GM21825 (cell line): ENCODE results near the gene IL3.

Experiments
- ATAC-seq: cut with Tn5 transposase; IDR thresholded peaks from one replicate; pipeline ENCODE4 v1.9.1; 2021; ENCODE audit warnings: mild to moderate bottlenecking, moderate library complexity; ENCODE audit not compliant: unreplicated experiment

The IL3 gene

GRCh38 chr5:132060501-132061161 is at the start of gene IL3:
Gene IL3 (plus strand): TSS chr5:132060655. CDS start chr5:132060707, 52 bp downstream.
- ATAC-seq, result no peak

- no peak for ATAC-seq
Measured at GRCh38 chr5:132010989-132011621, 49.4 kb upstream of the IL3 start.

- ATAC-seq, result no peak
Measured at GRCh38 chr5:132011622-132012343, 48.7 kb upstream of the IL3 start, which contains the start of gene ACSL6. Gene ACSL6 (minus strand): TSS chr5:132011658. CDS start chr5:132011553, 105 bp downstream.

- no peak for ATAC-seq
Measured at GRCh38 chr5:132012371-132013005, 48.0 kb upstream of the IL3 start.

GRCh38 chr5:132013006-132013689 is 47.3 kb upstream of the IL3 start:
- no peak for ATAC-seq

- ATAC-seq, result no peak
Measured at GRCh38 chr5:132013711-132014110, 46.7 kb upstream of the IL3 start.

GRCh38 chr5:132016721-132017250 is 43.7 kb upstream of the IL3 start:
- ATAC-seq, result no peak

GRCh38 chr5:132017316-132017715 is 43.1 kb upstream of the IL3 start:
- ATAC-seq, result no peak

GRCh38 chr5:132017738-132018625 is 42.5 kb upstream of the IL3 start:
- ATAC-seq, result no peak

- ATAC-seq, result no peak
Measured at GRCh38 chr5:132019337-132019736, 41.1 kb upstream of the IL3 start.

GRCh38 chr5:132019857-132020555 is 40.4 kb upstream of the IL3 start:
- peak; percentile 98 for ATAC-seq

GRCh38 chr5:132020568-132021339 is 39.7 kb upstream of the IL3 start:
- no peak for ATAC-seq

- no peak for ATAC-seq
Measured at GRCh38 chr5:132021654-132022053, 38.8 kb upstream of the IL3 start.

- ATAC-seq, result no peak
Measured at GRCh38 chr5:132022737-132023136, 37.7 kb upstream of the IL3 start.

- no peak for ATAC-seq
Measured at GRCh38 chr5:132023258-132024116, 37.0 kb upstream of the IL3 start.

- ATAC-seq, result no peak
Measured at GRCh38 chr5:132024117-132024435, 36.4 kb upstream of the IL3 start.

GRCh38 chr5:132024789-132025402 is 35.6 kb upstream of the IL3 start:
- ATAC-seq, result no peak
